Esophagus muscularis mucosa (tissue), 4 donors: Measurements from ENCODE around the gene ZNF483. TPM values are rescaled to one million over a fixed set of nuclear protein-coding genes. Genes with fewer than 3 reads are reported as not detected.
"Not testable (repeated sequence)": the region's sequence is repeated elsewhere in the genome, so short reads cannot be mapped to it uniquely, and the experiment has no call there.

ENCODE experiments used
- DNase-seq: peaks from one replicate; pipeline ENCODE4 v3.0.0-alpha.2; 2017; ENCODE audit errors: extremely low spot score
- H3K27ac ChIP-seq, 4 donors: fragments of 200-600 bp; sonication (generic); replicated peaks in 1 of 4; 1 replicate in 3 of 4; 2 replicates in 1 of 4; pipeline ENCODE4 v1.5.1; 2016 to 2019; ENCODE audit warnings: mild to moderate bottlenecking in 1 of 4
- H3K27me3 ChIP-seq, 4 donors: fragments of 200-600 bp; sonication (generic); one replicate each; pipeline versions ENCODE4 v1.5.1 to v1.6.0; 2016 to 2019
- H3K36me3 ChIP-seq, 4 donors: fragments of 200-600 bp; sonication (generic); one replicate each; pipeline ENCODE4 v1.5.1; 2016 to 2019
- H3K4me1 ChIP-seq, 4 donors: fragments of 200-600 bp; sonication (generic); one replicate each; pipeline ENCODE4 v1.5.1; 2016 to 2019
- H3K4me3 ChIP-seq, 4 donors: fragments of 200-600 bp; sonication (generic); 1 replicate in 2 of 4; 2 replicates in 2 of 4; pipeline ENCODE4 v1.5.1; 2016 to 2019; ENCODE audit warnings: mild to moderate bottlenecking in 4 of 4, moderate library complexity in 1 of 4
- H3K9me3 ChIP-seq, 4 donors: fragments of 200-600 bp; sonication (generic); 1 replicate in 3 of 4; 2 replicates in 1 of 4; pipeline ENCODE4 v1.5.1; 2016 to 2019
- EP300 ChIP-seq: sonication (generic); formaldehyde crosslinking; IDR thresholded peaks from one replicate; pipeline ENCODE4 v1.6.1; 2017; ENCODE audit warnings: antibody characterized with exemption
- POLR2A ChIP-seq: fragments of 450-650 bp; IDR thresholded peaks from one replicate; pipeline ENCODE4 v1.6.1; 2017; ENCODE audit warnings: antibody characterized with exemption, moderate library complexity, mild to moderate bottlenecking, low read depth
- POLR2AphosphoS5 ChIP-seq, 2 donors: sonication (generic); formaldehyde crosslinking; IDR thresholded peaks; one replicate each; pipeline ENCODE4 v1.6.1; 2017; ENCODE audit warnings: antibody characterized with exemption in 2 of 2
- WGBS: methylation state at CpG from one replicate; pipeline ENCODE4 v1.1.5; 2018; 5-methylcytosine and 5-hydroxymethylcytosine counted together
- intact Hi-C: fragments of 100-400 bp; cut with DNase I; formaldehyde crosslinking; loops from one replicate; pipeline ENCODE4 v1.15.1; 2023
- total RNA-seq, 4 donors: library from RNA; depleted of rRNA; stranded (reverse); fragments of >200 nt; gene quantifications; one replicate each; pipeline versions ENCODE4 v1.1.0 to v1.2.1, GENCODE V29; 2016
- TF ChIP-seq, protein P1 (sequence below), 3 experiments: fragments of 200-600 bp in 2 of 3; fragments of 450-650 bp in 1 of 3; sonication (generic) in 2 of 3; IDR thresholded peaks; one replicate each; pipeline ENCODE4 v1.5.1; 2017 to 2019; ENCODE audit warnings: antibody characterized with exemption in 3 of 3, mild to moderate bottlenecking in 2 of 3, moderate library complexity in 1 of 3

ZNF483 gene
- total RNA-seq, 4 donors from 2014 or later: 11.0 to 15.0 (median 14.5) TPM

DNA sequence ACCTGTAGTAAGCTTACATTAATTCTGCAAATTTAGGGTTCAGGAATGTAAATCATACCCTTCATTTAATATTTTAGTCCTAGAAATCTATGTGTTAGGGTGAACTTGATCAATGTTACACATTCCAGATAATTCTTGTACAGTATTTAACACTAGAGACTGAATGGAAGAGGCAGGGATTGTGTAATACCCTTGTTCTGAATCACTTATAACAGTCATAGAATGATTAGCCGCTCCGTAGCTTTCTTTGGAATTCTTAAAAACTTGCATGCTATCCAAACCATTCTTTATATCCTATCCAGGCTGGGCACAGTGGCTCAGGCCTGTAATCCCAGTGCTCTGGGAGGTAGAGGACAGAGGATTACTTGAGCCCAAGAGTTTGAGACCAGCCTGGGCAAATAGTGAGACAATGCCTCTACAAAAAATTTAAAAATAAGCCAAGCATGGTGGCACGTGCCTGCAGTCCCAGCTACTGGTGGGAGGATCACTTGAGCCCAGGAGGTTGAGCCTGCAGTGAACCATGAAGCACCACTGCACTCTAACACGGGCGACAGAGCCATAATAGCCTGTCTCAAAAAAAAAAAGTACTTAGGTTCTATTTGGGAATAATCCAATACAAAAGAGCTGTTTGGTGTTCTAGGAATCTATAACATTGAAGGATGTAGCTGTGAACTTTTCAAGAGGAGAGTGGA is 8.3 kb downstream of the ZNF483 start:
- H3K4me3 ChIP-seq: no peak overlapping the region
- no peaks in the 10 kb centered on the region for H3K4me1 ChIP-seq
- WGBS: 92% methylated on average over 5 of the region's 5 CpGs
- TF ChIP-seq POLR2A (no peak), POLR2AphosphoS5 (IDR thresholded peaks at IDR 0.05) (no peak), EP300 (no peak)
- TF ChIP-seq, protein P1, sequence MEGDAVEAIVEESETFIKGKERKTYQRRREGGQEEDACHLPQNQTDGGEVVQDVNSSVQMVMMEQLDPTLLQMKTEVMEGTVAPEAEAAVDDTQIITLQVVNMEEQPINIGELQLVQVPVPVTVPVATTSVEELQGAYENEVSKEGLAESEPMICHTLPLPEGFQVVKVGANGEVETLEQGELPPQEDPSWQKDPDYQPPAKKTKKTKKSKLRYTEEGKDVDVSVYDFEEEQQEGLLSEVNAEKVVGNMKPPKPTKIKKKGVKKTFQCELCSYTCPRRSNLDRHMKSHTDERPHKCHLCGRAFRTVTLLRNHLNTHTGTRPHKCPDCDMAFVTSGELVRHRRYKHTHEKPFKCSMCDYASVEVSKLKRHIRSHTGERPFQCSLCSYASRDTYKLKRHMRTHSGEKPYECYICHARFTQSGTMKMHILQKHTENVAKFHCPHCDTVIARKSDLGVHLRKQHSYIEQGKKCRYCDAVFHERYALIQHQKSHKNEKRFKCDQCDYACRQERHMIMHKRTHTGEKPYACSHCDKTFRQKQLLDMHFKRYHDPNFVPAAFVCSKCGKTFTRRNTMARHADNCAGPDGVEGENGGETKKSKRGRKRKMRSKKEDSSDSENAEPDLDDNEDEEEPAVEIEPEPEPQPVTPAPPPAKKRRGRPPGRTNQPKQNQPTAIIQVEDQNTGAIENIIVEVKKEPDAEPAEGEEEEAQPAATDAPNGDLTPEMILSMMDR (IDR thresholded peaks at IDR 0.05): no peak
- peaks cover 46 to 88% (median 67%) of the 10 kb centered on the region in 4 donors for H3K36me3 ChIP-seq
- H3K9me3 ChIP-seq: peaks cover 0 to 51% (median 23%) of the 10 kb centered on the region in 4 donors
- no peak overlapping the region for H3K27ac ChIP-seq
- intact Hi-C loops: no loop called here
- no peaks in the 10 kb centered on the region for H3K27me3 ChIP-seq
- no peak for DNase-seq

DNA sequence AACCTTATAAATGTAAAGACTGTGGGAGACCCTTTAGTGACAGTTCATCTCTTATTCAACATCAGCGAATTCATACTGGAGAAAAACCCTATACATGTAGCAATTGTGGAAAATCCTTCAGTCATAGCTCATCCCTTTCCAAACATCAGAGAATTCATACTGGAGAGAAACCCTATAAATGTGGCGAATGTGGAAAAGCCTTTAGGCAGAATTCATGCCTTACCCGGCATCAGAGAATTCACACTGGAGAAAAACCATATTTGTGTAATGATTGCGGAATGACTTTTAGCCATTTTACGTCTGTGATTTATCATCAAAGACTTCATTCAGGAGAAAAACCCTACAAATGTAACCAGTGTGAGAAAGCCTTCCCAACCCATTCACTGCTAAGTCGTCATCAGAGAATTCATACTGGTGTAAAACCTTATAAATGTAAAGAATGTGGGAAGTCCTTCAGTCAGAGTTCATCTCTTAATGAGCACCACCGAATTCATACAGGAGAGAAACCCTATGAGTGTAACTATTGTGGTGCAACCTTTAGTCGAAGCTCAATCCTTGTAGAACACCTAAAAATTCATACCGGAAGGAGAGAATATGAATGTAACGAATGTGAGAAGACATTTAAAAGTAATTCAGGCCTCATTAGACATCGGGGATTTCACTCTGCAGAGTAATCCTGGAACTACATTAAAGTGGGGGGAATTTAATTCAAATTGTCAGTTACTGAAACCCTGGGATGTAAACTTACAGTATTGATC is 17.7 kb downstream of the ZNF483 start:
- TF ChIP-seq POLR2AphosphoS5 (IDR thresholded peaks at IDR 0.05) (no peak), POLR2A (no peak), EP300 (no peak)
- TF ChIP-seq, protein P1 (IDR thresholded peaks at IDR 0.05): no peak
- no peak for DNase-seq
- no peak overlapping the region for H3K27ac ChIP-seq
- no peaks in the 10 kb centered on the region for H3K27me3 ChIP-seq
- H3K4me3 ChIP-seq: no peak overlapping the region
- H3K9me3 ChIP-seq: peaks cover 31 to 100% (median 93%) of the 10 kb centered on the region in 4 donors
- no peaks in the 10 kb centered on the region for H3K4me1 ChIP-seq
- intact Hi-C loops: no loop called here
- 95% methylated on average over 11 of the region's 11 CpGs for WGBS
- H3K36me3 ChIP-seq: peaks cover 36 to 61% (median 45%) of the 10 kb centered on the region in 4 donors

DNA sequence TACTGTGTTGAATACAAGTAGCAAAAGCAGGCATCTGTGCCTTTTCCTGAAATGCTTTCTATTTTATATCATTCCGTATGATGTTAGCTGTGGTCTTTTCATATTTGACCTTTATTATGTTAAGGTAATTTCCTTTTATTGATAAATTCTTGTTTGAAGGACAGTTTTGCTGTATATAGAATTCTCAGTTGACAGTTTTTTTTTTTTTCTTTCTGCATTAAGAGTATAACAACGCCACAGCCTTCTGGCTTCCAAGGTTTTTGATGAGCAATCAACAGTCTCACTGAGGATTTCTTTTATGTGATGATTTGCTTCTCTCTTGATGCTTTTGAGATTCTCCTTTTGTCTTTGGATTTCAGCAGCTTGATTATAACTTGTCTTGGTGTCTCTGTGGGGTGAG is 23.6 kb downstream of the ZNF483 start:
- Histone ChIP-seq H3K4me3 (no peak overlapping the region), H3K4me1 (no peaks in the 10 kb centered on the region), H3K36me3 (peaks cover 6 to 40% (median 18%) of the 10 kb centered on the region in 4 donors), H3K27me3 (no peaks in the 10 kb centered on the region), H3K27ac (no peak overlapping the region), H3K9me3 (peaks cover 3 to 82% (median 76%) of the 10 kb centered on the region in 4 donors)
- WGBS: 96% methylated on average over 2 of the region's 2 CpGs
- DNase-seq: no peak
- TF ChIP-seq, protein P1 (IDR thresholded peaks at IDR 0.05): no peak
- TF ChIP-seq EP300 (no peak), POLR2A (no peak), POLR2AphosphoS5 (IDR thresholded peaks at IDR 0.05) (no peak)
- intact Hi-C loops: no loop called here

DNA sequence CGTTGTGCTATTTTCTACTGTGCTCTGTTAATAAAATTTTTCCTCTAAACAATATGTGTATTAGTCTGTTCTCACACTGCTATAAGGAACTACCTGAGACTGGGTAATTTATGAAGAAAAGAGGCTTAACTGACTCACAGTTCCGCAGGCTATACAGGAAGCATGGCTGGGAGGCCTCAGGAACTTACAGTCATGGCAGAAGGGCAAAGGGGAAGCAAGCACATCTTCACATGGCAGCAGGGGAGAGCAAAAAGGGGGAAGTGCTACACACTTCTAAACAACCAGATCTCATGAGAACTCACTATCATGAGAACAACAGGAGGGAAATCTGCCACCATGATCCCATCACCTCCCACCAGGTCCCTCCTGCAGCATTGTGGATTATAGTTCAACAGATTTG is 30.4 kb downstream of the ZNF483 start:
- DNase-seq, intact Hi-C loops, H3K4me3 ChIP-seq, H3K27me3 ChIP-seq, H3K27ac ChIP-seq, H3K4me1 ChIP-seq: not testable (repeated sequence)
- 92% methylated on average over 2 of the region's 2 CpGs for WGBS
- Histone ChIP-seq H3K36me3 (peaks cover 0 to 35% (median 14%) of the 10 kb centered on the region in 4 donors), H3K9me3 (peaks cover 0 to 35% (median 18%) of the 10 kb centered on the region in 4 donors)

GRCh38 chr9:111559000-111559610 is 34.1 kb downstream of the ZNF483 start:
- H3K36me3 ChIP-seq: peaks cover 9 to 51% (median 29%) of the 10 kb centered on the region in 4 donors
- intact Hi-C loops: no loop called here

More at GRCh38 chr9:111559000-111559610, 34.1 kb downstream of the ZNF483 start:
- peaks cover 0 to 23% (median 5%) of the 10 kb centered on the region in 4 donors for H3K9me3 ChIP-seq
- 93% methylated on average over 7 of the region's 7 CpGs for WGBS
- no peak overlapping the region for H3K4me3 ChIP-seq
- TF ChIP-seq, protein P1 (IDR thresholded peaks at IDR 0.05): no peak
- TF ChIP-seq EP300: no peak
- TF ChIP-seq POLR2A: no peak
- no peak for TF ChIP-seq POLR2AphosphoS5 (IDR thresholded peaks at IDR 0.05)
- no peaks in the 10 kb centered on the region for H3K27me3 ChIP-seq
- no peak overlapping the region for H3K27ac ChIP-seq
- H3K4me1 ChIP-seq: no peaks in the 10 kb centered on the region
- DNase-seq: no peak
